HepG2 (cell line): ENCODE data around the gene SLC25A33. TPM values are rescaled to one million over a fixed set of nuclear protein-coding genes. Genes with fewer than 3 reads are reported as not detected.

Experiments
- AFF4 ChIP-seq: sonication (generic); formaldehyde crosslinking; IDR thresholded peaks from 2 replicates; pipeline ENCODE4 v1.4.0; 2020; ENCODE audit warnings: missing genetic modification reagents
- ZNF160 ChIP-seq: sonication (generic); formaldehyde crosslinking; IDR thresholded peaks from 2 replicates; pipeline ENCODE4 v1.8.0; 2022; ENCODE audit warnings: mild to moderate bottlenecking, inconsistent platforms, missing genetic modification reagents
- ZNF350 ChIP-seq: sonication (generic); formaldehyde crosslinking; IDR thresholded peaks from 2 replicates; pipeline ENCODE4 v1.4.0; 2020; ENCODE audit warnings: mild to moderate bottlenecking, low read depth, missing genetic modification reagents, borderline replicate concordance
- ZNF431 ChIP-seq: sonication (generic); formaldehyde crosslinking; IDR thresholded peaks from 2 replicates; pipeline ENCODE4 v1.9.0; 2022; ENCODE audit warnings: missing genetic modification reagents, low read depth, mild to moderate bottlenecking, borderline replicate concordance
- ZNF569 ChIP-seq: sonication (generic); formaldehyde crosslinking; IDR thresholded peaks from 2 replicates; pipeline ENCODE4 v1.5.0; 2020; ENCODE audit warnings: mild to moderate bottlenecking, missing genetic modification reagents, moderate library complexity, borderline replicate concordance
- polyA plus RNA-seq, 8 experiments: library from polyadenylated mRNA; depleted of rRNA in 3 of 8; stranded (reverse) in 7 of 8; unstranded in 1 of 8; fragments of >200 nt; fragmentation: Illumina TruSeq in 4 of 8; extraction: Trizol in 4 of 8; gene quantifications; 2 replicates each; pipeline versions ENCODE4 v1.2.1 to v1.2.3, GENCODE V29; 2011 to 2016; ENCODE audit warnings: low read depth in 4 of 8, missing spikeins in 1 of 8, mixed read lengths in 1 of 8; ENCODE audit not compliant: insufficient read depth in 1 of 8
- total RNA-seq, 5 experiments: library from RNA; depleted of rRNA; stranded (reverse); fragments of >200 nt; fragmentation: Illumina TruSeq; extraction: Trizol; gene quantifications; 2 replicates each; pipeline ENCODE4 v1.2.3, GENCODE V29; 2016; ENCODE audit warnings: low read depth in 1 of 5
- TF ChIP-seq, protein P1 (sequence below): sonication (generic); formaldehyde crosslinking; IDR thresholded peaks from 2 replicates; pipeline ENCODE4 v1.8.0; 2022; ENCODE audit warnings: missing genetic modification reagents, mild to moderate bottlenecking, inconsistent platforms, borderline replicate concordance

SLC25A33 gene
- total and polyA plus RNA-seq, 2 of the 13 experiments (the other 11 are each of a cell fraction or from before 2014, with no cell fraction given) = 15.4 to 50.3 TPM

- TF ChIP-seq ZNF350 (CRISPR knock-in tag) = 0 out of 2 replicates have a peak, but pooled peaks have one; percentile 34
- TF ChIP-seq, protein P1, sequence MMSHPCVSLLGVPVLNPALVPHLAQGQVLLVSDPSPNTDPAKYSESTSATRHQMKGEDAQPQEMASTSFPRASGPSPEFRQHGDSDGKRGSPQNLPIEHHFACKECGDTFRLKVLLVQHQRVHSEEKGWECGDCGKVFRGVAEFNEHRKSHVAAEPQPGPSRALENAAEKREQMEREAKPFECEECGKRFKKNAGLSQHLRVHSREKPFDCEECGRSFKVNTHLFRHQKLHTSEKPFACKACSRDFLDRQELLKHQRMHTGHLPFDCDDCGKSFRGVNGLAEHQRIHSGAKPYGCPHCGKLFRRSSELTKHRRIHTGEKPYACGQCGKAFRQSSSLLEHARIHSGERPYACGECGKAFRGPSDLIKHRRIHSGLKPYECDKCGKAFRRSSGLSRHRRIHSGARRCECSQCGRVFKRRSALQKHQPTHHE (CRISPR knock-in tag) = 0 out of 2 replicates have a peak, but pooled peaks have one; percentile 28
- TF ChIP-seq ZNF160 (CRISPR knock-in tag) = peak; percentile 42; the same call in 1 of the 2 replicates
- TF ChIP-seq ZNF431 (CRISPR knock-in tag) = no peak
- TF ChIP-seq AFF4 = 0 out of 2 replicates have a peak, but pooled peaks have one; percentile 41
- no peak for TF ChIP-seq ZNF569 (CRISPR knock-in tag)
Observed at GRCh38 chr1:9539829-9540550, 725 bp downstream of the SLC25A33 start (continued).
